Raji (cell line): ENCODE data around the gene NEU4.

Source experiments
- POLR2A ChIP-seq: IDR thresholded peaks from 2 replicates; pipeline ENCODE4 v1.6.1; 2011; ENCODE audit warnings: low read depth, low read length, control low read depth; ENCODE audit not compliant: insufficient read depth

The NEU4 gene

GRCh38 chr2:241816431-241817121 lies 7.6 kb downstream of the NEU4 start:
- TF ChIP-seq POLR2A, result no peak

GRCh38 chr2:241817126-241817820 lies 8.3 kb downstream of the NEU4 start:
- no peak for TF ChIP-seq POLR2A

- no peak for TF ChIP-seq POLR2A
Measured at GRCh38 chr2:241818229-241818942, 9.4 kb downstream of the NEU4 start.

- no peak for TF ChIP-seq POLR2A
Measured at GRCh38 chr2:241818943-241819270, 9.9 kb downstream of the NEU4 start.

GRCh38 chr2:241820625-241821384 lies 11.8 kb downstream of the NEU4 start:
- no peak for TF ChIP-seq POLR2A

- no peak for TF ChIP-seq POLR2A
Measured at GRCh38 chr2:241821460-241822263, 12.7 kb downstream of the NEU4 start.

GRCh38 chr2:241822264-241822623 lies 13.3 kb downstream of the NEU4 start:
- no peak for TF ChIP-seq POLR2A

- no peak for TF ChIP-seq POLR2A
Measured at GRCh38 chr2:241827394-241827793, 18.4 kb downstream of the NEU4 start.

GRCh38 chr2:241833101-241833663 lies 24.2 kb downstream of the NEU4 start:
- TF ChIP-seq POLR2A, result no peak

GRCh38 chr2:241834527-241835210 lies 25.7 kb downstream of the NEU4 start:
- TF ChIP-seq POLR2A, result no peak

- TF ChIP-seq POLR2A, result no peak
Measured at GRCh38 chr2:241835611-241836010, 26.6 kb downstream of the NEU4 start.

- no peak for TF ChIP-seq POLR2A
Measured at GRCh38 chr2:241836292-241836691, 27.3 kb downstream of the NEU4 start.

- TF ChIP-seq POLR2A, result no peak
Measured at GRCh38 chr2:241837197-241837965, 28.4 kb downstream of the NEU4 start.
